Measurements from ENCODE around the gene ZIC3. TPM values are rescaled to one million over a fixed set of nuclear protein-coding genes. Genes with fewer than 3 reads are reported as not detected.

Gene ZIC3
- total RNA-seq, 4 donors from 2014 or later: not detected

GRCh38 chrX:137562096-137562495, 3.8 kb upstream of the ZIC3 start:
- TF ChIP-seq POLR2A (IDR thresholded peaks at IDR 0.05): no peak
- TF ChIP-seq, protein P1, sequence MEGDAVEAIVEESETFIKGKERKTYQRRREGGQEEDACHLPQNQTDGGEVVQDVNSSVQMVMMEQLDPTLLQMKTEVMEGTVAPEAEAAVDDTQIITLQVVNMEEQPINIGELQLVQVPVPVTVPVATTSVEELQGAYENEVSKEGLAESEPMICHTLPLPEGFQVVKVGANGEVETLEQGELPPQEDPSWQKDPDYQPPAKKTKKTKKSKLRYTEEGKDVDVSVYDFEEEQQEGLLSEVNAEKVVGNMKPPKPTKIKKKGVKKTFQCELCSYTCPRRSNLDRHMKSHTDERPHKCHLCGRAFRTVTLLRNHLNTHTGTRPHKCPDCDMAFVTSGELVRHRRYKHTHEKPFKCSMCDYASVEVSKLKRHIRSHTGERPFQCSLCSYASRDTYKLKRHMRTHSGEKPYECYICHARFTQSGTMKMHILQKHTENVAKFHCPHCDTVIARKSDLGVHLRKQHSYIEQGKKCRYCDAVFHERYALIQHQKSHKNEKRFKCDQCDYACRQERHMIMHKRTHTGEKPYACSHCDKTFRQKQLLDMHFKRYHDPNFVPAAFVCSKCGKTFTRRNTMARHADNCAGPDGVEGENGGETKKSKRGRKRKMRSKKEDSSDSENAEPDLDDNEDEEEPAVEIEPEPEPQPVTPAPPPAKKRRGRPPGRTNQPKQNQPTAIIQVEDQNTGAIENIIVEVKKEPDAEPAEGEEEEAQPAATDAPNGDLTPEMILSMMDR (IDR thresholded peaks at IDR 0.05): no peak
- Histone ChIP-seq H3K27me3 (peaks cover 0 to 39% of the 10 kb centered on the region in 2 donors), H3K4me3 (no peak overlapping the region), H3K36me3 (no peaks in the 10 kb centered on the region), H3K27ac (no peak overlapping the region), H3K4me1 (no peaks in the 10 kb centered on the region), H3K9me3 (no peaks in the 10 kb centered on the region)
- intact Hi-C loops (cut with DNase I; ENCODE audit: low total_unique reads): no loop called here
- no peak for DNase-seq

GRCh38 chrX:137563681-137564651, 2.0 kb upstream of the ZIC3 start:
- Histone ChIP-seq H3K27me3 (peaks cover 4 to 57% of the 10 kb centered on the region in 2 donors), H3K9me3 (no peaks in the 10 kb centered on the region), H3K36me3 (no peaks in the 10 kb centered on the region), H3K27ac (no peak overlapping the region), H3K4me3 (no peak overlapping the region), H3K4me1 (no peaks in the 10 kb centered on the region)
- no peak for DNase-seq
- no peak for TF ChIP-seq POLR2A (IDR thresholded peaks at IDR 0.05)
- TF ChIP-seq, protein P1 (IDR thresholded peaks at IDR 0.05): no peak
- intact Hi-C loops (cut with DNase I; ENCODE audit: low total_unique reads): no loop called here

DNA sequence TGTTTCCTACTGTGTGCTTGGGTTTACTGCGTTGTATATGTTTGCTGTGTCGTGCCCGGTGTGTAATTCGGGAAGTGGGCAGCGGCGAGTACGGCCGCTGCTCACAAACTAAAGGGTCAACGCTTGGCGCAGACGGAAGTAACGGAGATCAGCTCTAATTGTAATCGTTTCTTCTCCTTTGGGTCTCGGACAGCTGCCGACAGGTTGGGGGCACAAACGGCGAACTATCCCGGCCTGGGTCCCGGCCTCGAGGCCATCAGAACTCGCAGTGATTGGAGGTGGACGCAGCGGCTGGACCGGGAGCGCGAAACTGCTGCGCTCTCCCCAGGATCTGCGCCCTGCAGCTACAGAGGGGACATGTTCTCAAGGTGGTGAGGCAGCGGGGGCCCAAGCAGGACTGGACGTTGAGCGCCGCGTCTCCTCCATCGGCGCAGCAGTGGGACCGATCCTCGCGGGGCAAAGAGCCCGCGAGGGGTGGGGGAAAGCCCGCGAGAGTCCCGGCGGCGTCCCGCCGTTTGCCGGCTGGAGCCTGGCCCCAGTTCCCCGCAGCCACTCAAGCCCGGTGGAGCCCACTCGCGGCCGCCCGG, 516 bp upstream of the ZIC3 start:
- Histone ChIP-seq H3K4me1 (no peaks in the 10 kb centered on the region), H3K27ac (no peak overlapping the region), H3K36me3 (no peaks in the 10 kb centered on the region), H3K9me3 (no peaks in the 10 kb centered on the region), H3K27me3 (peaks cover 4 to 67% of the 10 kb centered on the region in 2 donors), H3K4me3 (peak overlapping the region; percentile 13 to 43)
- intact Hi-C loops (cut with DNase I; ENCODE audit: low total_unique reads): no loop called here
- no peak for TF ChIP-seq POLR2A (IDR thresholded peaks at IDR 0.05)
- TF ChIP-seq, protein P1 (IDR thresholded peaks at IDR 0.05): no peak
- no peak for DNase-seq

- TF ChIP-seq, protein P1 (IDR thresholded peaks at IDR 0.05): no peak
- TF ChIP-seq POLR2A (IDR thresholded peaks at IDR 0.05): no peak
- Histone ChIP-seq H3K27me3 (peaks cover 4 to 75% of the 10 kb centered on the region in 2 donors), H3K27ac (no peak overlapping the region), H3K4me3 (peak overlapping the region in 1 of 2 donors; percentile 43), H3K36me3 (no peaks in the 10 kb centered on the region), H3K4me1 (no peaks in the 10 kb centered on the region), H3K9me3 (no peaks in the 10 kb centered on the region)
- no peak for DNase-seq
- intact Hi-C loops (cut with DNase I; ENCODE audit: low total_unique reads): no loop called here
Observed at GRCh38 chrX:137566746-137567679, 1.1 kb downstream of the ZIC3 start.
